Upper lobe of left lung (tissue), 6 donors: ENCODE data around the gene WNK2. TPM values are rescaled to one million over a fixed set of nuclear protein-coding genes. Genes with fewer than 3 reads are reported as not detected.

ENCODE experiments used
- ATAC-seq, 2 donors: fragments of 200-7000 bp; cut with Tn5 transposase; one replicate each; pipeline ENCODE4 v1.9.1; 2022; ENCODE audit warnings: mild to moderate bottlenecking in 2 of 2, moderate library complexity in 2 of 2; ENCODE audit not compliant: low FRiP score in 2 of 2
- DNase-seq, 2 donors: peaks; one replicate each; pipeline ENCODE4 v3.0.0-alpha.2; 2019 to 2020
- H3K27ac ChIP-seq, 4 donors: fragments of 200-600 bp; sonication (generic); one replicate each; pipeline ENCODE4 v1.5.1; 2016 to 2019
- H3K27me3 ChIP-seq, 4 donors: fragments of 200-600 bp; sonication (generic); one replicate each; pipeline ENCODE4 v1.5.1; 2017 to 2019
- H3K36me3 ChIP-seq, 4 donors: fragments of 200-600 bp; sonication (generic); one replicate each; pipeline ENCODE4 v1.5.1; 2016 to 2019
- H3K4me1 ChIP-seq, 4 donors: fragments of 200-600 bp; sonication (generic); one replicate each; pipeline ENCODE4 v1.5.1; 2018 to 2019
- H3K4me3 ChIP-seq, 4 donors: fragments of 200-600 bp; sonication (generic); one replicate each; pipeline ENCODE4 v1.5.1; 2017 to 2019; ENCODE audit warnings: mild to moderate bottlenecking in 2 of 4, moderate library complexity in 1 of 4
- H3K9me3 ChIP-seq, 4 donors: fragments of 200-600 bp; sonication (generic); one replicate each; pipeline ENCODE4 v1.5.1; 2018 to 2019
- EP300 ChIP-seq, 4 donors: sonication (generic); formaldehyde crosslinking; IDR thresholded peaks; one replicate each; pipeline ENCODE4 v1.5.1; 2017; ENCODE audit warnings: antibody characterized with exemption in 4 of 4, control low read depth in 2 of 4
- POLR2A ChIP-seq, 4 donors: fragments of 450-650 bp; IDR thresholded peaks; one replicate each; pipeline ENCODE4 v1.5.1; 2016 to 2017; ENCODE audit warnings: antibody characterized with exemption in 4 of 4, mild to moderate bottlenecking in 2 of 4
- POLR2AphosphoS5 ChIP-seq, 2 donors: sonication (generic); formaldehyde crosslinking; IDR thresholded peaks; one replicate each; pipeline ENCODE4 v1.5.1; 2017; ENCODE audit warnings: antibody characterized with exemption in 2 of 2
- WGBS, 2 donors: methylation state at CpG; one replicate each; pipeline ENCODE4 v1.1.5; 2017 to 2018; 5-methylcytosine and 5-hydroxymethylcytosine counted together
- total RNA-seq, 6 donors: library from RNA; depleted of rRNA in 4 of 6; stranded (reverse); fragments of >200 nt in 4 of 6; gene quantifications; one replicate each; pipeline versions ENCODE4 v1.1.0 to v1.2.1, GENCODE V29; 2016 to 2021
- TF ChIP-seq, protein P1 (sequence below), 6 experiments: fragments of 450-650 bp in 4 of 6; fragments of 200-600 bp in 2 of 6; sonication (generic) in 2 of 6; IDR thresholded peaks; one replicate each; pipeline ENCODE4 v1.5.1; 2016 to 2019; ENCODE audit warnings: antibody characterized with exemption in 6 of 6
- donor health status: DM: no; HTN: no; CAD: no; lungs with moderate emphysema.
- donor health status: DM: no; HTN: yes; CAD: no; lungs with severe emphysema.

Gene WNK2
- total RNA-seq, 6 donors from 2014 or later, result 1.1 to 11.5 (median 7.3) TPM

DNA sequence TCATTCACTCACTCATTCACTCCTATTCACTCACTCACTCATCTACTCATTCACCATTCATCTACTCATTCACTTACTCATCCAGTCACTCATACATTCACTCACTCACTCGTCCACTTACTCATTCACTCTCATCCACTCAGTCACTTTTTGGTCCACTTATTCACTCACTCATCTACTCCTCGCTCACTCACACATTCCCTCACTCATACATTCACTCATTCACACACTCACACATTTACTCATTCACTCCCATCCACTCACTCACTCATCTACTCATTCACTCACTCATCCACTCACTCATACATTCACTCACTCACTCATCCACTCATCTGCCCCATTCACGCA lies 27.7 kb downstream of the WNK2 start:
- no peaks in the 10 kb centered on the region for H3K4me1 ChIP-seq
- no peak overlapping the region for H3K27ac ChIP-seq
- WGBS, 2 donors, result 89 to 93% methylated on average over 3 of the region's 3 CpGs
- TF ChIP-seq, protein P1, sequence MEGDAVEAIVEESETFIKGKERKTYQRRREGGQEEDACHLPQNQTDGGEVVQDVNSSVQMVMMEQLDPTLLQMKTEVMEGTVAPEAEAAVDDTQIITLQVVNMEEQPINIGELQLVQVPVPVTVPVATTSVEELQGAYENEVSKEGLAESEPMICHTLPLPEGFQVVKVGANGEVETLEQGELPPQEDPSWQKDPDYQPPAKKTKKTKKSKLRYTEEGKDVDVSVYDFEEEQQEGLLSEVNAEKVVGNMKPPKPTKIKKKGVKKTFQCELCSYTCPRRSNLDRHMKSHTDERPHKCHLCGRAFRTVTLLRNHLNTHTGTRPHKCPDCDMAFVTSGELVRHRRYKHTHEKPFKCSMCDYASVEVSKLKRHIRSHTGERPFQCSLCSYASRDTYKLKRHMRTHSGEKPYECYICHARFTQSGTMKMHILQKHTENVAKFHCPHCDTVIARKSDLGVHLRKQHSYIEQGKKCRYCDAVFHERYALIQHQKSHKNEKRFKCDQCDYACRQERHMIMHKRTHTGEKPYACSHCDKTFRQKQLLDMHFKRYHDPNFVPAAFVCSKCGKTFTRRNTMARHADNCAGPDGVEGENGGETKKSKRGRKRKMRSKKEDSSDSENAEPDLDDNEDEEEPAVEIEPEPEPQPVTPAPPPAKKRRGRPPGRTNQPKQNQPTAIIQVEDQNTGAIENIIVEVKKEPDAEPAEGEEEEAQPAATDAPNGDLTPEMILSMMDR (IDR thresholded peaks at IDR 0.05), result no peak
- no peak for TF ChIP-seq POLR2AphosphoS5 (IDR thresholded peaks at IDR 0.05)
- no peak for TF ChIP-seq POLR2A (IDR thresholded peaks at IDR 0.05)
- TF ChIP-seq EP300 (IDR thresholded peaks at IDR 0.05), result no peak
- no peaks in the 10 kb centered on the region for H3K36me3 ChIP-seq
- H3K27me3 ChIP-seq, result no peaks in the 10 kb centered on the region
- no peak for DNase-seq
- H3K4me3 ChIP-seq, result no peak overlapping the region
- peaks cover 0 to 12% (median 4%) of the 10 kb centered on the region in 4 donors for H3K9me3 ChIP-seq
- ATAC-seq, result no peak

- Histone ChIP-seq H3K27me3 (no peaks in the 10 kb centered on the region), H3K4me3 (no peak overlapping the region), H3K27ac (no peak overlapping the region), H3K36me3 (no peaks in the 10 kb centered on the region), H3K9me3 (peaks cover 0 to 12% (median 4%) of the 10 kb centered on the region in 4 donors), H3K4me1 (no peaks in the 10 kb centered on the region)
- WGBS, 2 donors, result 62 to 88% methylated on average over 2 to 5 of the region's 5 CpGs
- TF ChIP-seq, protein P1 (IDR thresholded peaks at IDR 0.05), result no peak
- TF ChIP-seq POLR2AphosphoS5 (IDR thresholded peaks at IDR 0.05) (no peak), EP300 (IDR thresholded peaks at IDR 0.05) (no peak), POLR2A (IDR thresholded peaks at IDR 0.05) (no peak)
- DNase-seq (no peak), ATAC-seq (no peak)
These were observed 28.5 kb downstream of the WNK2 start for GRCh38 chr9:93212409-93212808.

- WGBS, 2 donors, result 86% methylated on average over 1 of the region's 1 CpG
- DNase-seq, result no peak
- Histone ChIP-seq H3K27ac (no peak overlapping the region), H3K4me1 (no peaks in the 10 kb centered on the region), H3K4me3 (no peak overlapping the region), H3K36me3 (no peaks in the 10 kb centered on the region), H3K9me3 (peaks cover 0 to 12% (median 4%) of the 10 kb centered on the region in 4 donors), H3K27me3 (no peaks in the 10 kb centered on the region)
- no peak for TF ChIP-seq POLR2AphosphoS5 (IDR thresholded peaks at IDR 0.05)
- TF ChIP-seq EP300 (IDR thresholded peaks at IDR 0.05), result no peak
- TF ChIP-seq, protein P1 (IDR thresholded peaks at IDR 0.05), result no peak
- TF ChIP-seq POLR2A (IDR thresholded peaks at IDR 0.05), result no peak
- no peak for ATAC-seq
These were observed 32.1 kb downstream of the WNK2 start for GRCh38 chr9:93216073-93216365.

- Histone ChIP-seq H3K27ac (no peak overlapping the region), H3K36me3 (no peaks in the 10 kb centered on the region), H3K4me1 (no peaks in the 10 kb centered on the region), H3K9me3 (peaks cover 0 to 12% (median 4%) of the 10 kb centered on the region in 4 donors), H3K4me3 (no peak overlapping the region), H3K27me3 (no peaks in the 10 kb centered on the region)
- no peak for DNase-seq
- WGBS, 2 donors, result 80 to 100% methylated on average over 1 to 5 of the region's 5 CpGs
- no peak for ATAC-seq
- TF ChIP-seq, protein P1 (IDR thresholded peaks at IDR 0.05), result no peak
- TF ChIP-seq POLR2A (IDR thresholded peaks at IDR 0.05) (no peak), POLR2AphosphoS5 (IDR thresholded peaks at IDR 0.05) (no peak), EP300 (IDR thresholded peaks at IDR 0.05) (no peak)
These were observed 33.8 kb downstream of the WNK2 start for GRCh38 chr9:93217706-93218105.

DNA sequence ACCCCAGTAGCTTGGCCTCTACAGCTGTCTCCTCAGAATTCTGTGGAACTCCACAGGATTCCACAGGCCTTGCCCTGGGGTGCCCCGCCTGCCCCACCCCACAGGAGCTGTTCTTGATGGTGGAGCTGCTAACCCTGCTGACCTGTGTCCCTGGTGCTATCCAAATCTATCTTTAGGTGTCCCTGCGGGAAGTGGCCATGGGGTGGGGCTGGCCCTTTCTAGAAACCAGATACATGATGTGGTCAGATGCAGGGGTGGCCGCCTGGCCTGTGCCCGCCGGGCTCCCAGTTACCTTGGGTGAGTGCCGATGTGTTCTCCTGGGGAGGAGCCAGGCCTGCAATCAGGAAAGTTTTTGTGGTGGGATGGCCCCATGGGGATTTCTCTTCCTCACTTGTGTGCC lies 34.2 kb downstream of the WNK2 start:
- 92 to 100% methylated on average over 3 to 6 of the region's 6 CpGs for WGBS, 2 donors
- no peak for ATAC-seq
- no peak overlapping the region for H3K27ac ChIP-seq

More for the DNA sequence above, 34.2 kb downstream of the WNK2 start:
- no peak for DNase-seq
- H3K36me3 ChIP-seq, result no peaks in the 10 kb centered on the region
- no peak overlapping the region for H3K4me3 ChIP-seq
- peaks cover 0 to 12% (median 4%) of the 10 kb centered on the region in 4 donors for H3K9me3 ChIP-seq
- H3K4me1 ChIP-seq, result peaks cover 0 to 3% (median 0%) of the 10 kb centered on the region in 4 donors
- H3K27me3 ChIP-seq, result no peaks in the 10 kb centered on the region
- TF ChIP-seq EP300 (IDR thresholded peaks at IDR 0.05), result no peak
- no peak for TF ChIP-seq POLR2AphosphoS5 (IDR thresholded peaks at IDR 0.05)
- TF ChIP-seq POLR2A (IDR thresholded peaks at IDR 0.05), result no peak
- TF ChIP-seq, protein P1 (IDR thresholded peaks at IDR 0.05), result no peak
